ENCODE measurements around the gene SBK3. TPM values are rescaled to one million over a fixed set of nuclear protein-coding genes. Genes with fewer than 3 reads are reported as not detected.
A peak's percentile ranks its signal among the peaks of the same experiment; 100 is the strongest.

SBK3 gene
- total RNA-seq, 1 donor from 2014 or later = 3.6 TPM

- peaks cover 6% of the 10 kb centered on the region for H3K36me3 Mint-ChIP-seq (ENCODE audit: low read depth, unreplicated experiment)
- no peaks in the 10 kb centered on the region for H3K9me3 Mint-ChIP-seq (ENCODE audit: unreplicated experiment)
- DNase-seq (ENCODE audit: low spot score) = peak; percentile 56
- TF ChIP-seq CTCF (IDR thresholded peaks at IDR 0.05; ENCODE audit: unreplicated experiment) = no peak
- peaks cover 19% of the 10 kb centered on the region for H3K4me1 Mint-ChIP-seq (ENCODE audit: unreplicated experiment)
- peak overlapping the region; percentile 88 for H3K27ac Mint-ChIP-seq (ENCODE audit: unreplicated experiment)
- H3K4me3 Mint-ChIP-seq (ENCODE audit: unreplicated experiment) = peak overlapping the region; percentile 85
- H3K27me3 Mint-ChIP-seq (ENCODE audit: unreplicated experiment) = peaks cover 11% of the 10 kb centered on the region
Observed at GRCh38 chr19:55549500-55550320, 4.4 kb upstream of the SBK3 start.

- H3K36me3 Mint-ChIP-seq (ENCODE audit: low read depth, unreplicated experiment) = peaks cover 6% of the 10 kb centered on the region
- DNase-seq (ENCODE audit: low spot score) = no peak
- peak overlapping the region; percentile 55 for H3K27ac Mint-ChIP-seq (ENCODE audit: unreplicated experiment)
- no peak for TF ChIP-seq CTCF (IDR thresholded peaks at IDR 0.05; ENCODE audit: unreplicated experiment)
- H3K4me3 Mint-ChIP-seq (ENCODE audit: unreplicated experiment) = no peak overlapping the region
- H3K9me3 Mint-ChIP-seq (ENCODE audit: unreplicated experiment) = no peaks in the 10 kb centered on the region
- peaks cover 5% of the 10 kb centered on the region for H3K27me3 Mint-ChIP-seq (ENCODE audit: unreplicated experiment)
- H3K4me1 Mint-ChIP-seq (ENCODE audit: unreplicated experiment) = peaks cover 19% of the 10 kb centered on the region
Observed at GRCh38 chr19:55546822-55547614, 1.7 kb upstream of the SBK3 start.

- peaks cover 8% of the 10 kb centered on the region for H3K27me3 Mint-ChIP-seq (ENCODE audit: unreplicated experiment)
- peak overlapping the region; percentile 63 for H3K27ac Mint-ChIP-seq (ENCODE audit: unreplicated experiment)
- H3K4me3 Mint-ChIP-seq (ENCODE audit: unreplicated experiment) = peak overlapping the region; percentile 37
- peaks cover 11% of the 10 kb centered on the region for H3K36me3 Mint-ChIP-seq (ENCODE audit: low read depth, unreplicated experiment)
- H3K9me3 Mint-ChIP-seq (ENCODE audit: unreplicated experiment) = no peaks in the 10 kb centered on the region
- TF ChIP-seq CTCF (IDR thresholded peaks at IDR 0.05; ENCODE audit: unreplicated experiment) = no peak
- H3K4me1 Mint-ChIP-seq (ENCODE audit: unreplicated experiment) = peaks cover 19% of the 10 kb centered on the region
- DNase-seq (ENCODE audit: low spot score) = no peak
Observed at GRCh38 chr19:55546011-55546410, 668 bp upstream of the SBK3 start.

- Mint-ChIP-seq H3K9me3 (ENCODE audit: unreplicated experiment) (no peaks in the 10 kb centered on the region), H3K4me1 (ENCODE audit: unreplicated experiment) (peaks cover 19% of the 10 kb centered on the region), H3K4me3 (ENCODE audit: unreplicated experiment) (no peak overlapping the region), H3K36me3 (ENCODE audit: low read depth, unreplicated experiment) (peaks cover 12% of the 10 kb centered on the region), H3K27ac (ENCODE audit: unreplicated experiment) (no peak overlapping the region), H3K27me3 (ENCODE audit: unreplicated experiment) (peaks cover 8% of the 10 kb centered on the region)
- no peak for TF ChIP-seq CTCF (IDR thresholded peaks at IDR 0.05; ENCODE audit: unreplicated experiment)
- DNase-seq (ENCODE audit: low spot score) = no peak
Observed at GRCh38 chr19:55544776-55545439, 435 bp downstream of the SBK3 start.
